Bronchial smooth muscle cell (primary cell): ENCODE results near the gene RASAL1. TPM values are rescaled to one million over a fixed set of nuclear protein-coding genes. Genes with fewer than 3 reads are reported as not detected.

ENCODE experiments used
- total RNA-seq: library from RNA; depleted of rRNA; stranded (reverse); fragments of >200 nt; gene quantifications from 2 replicates; pipeline ENCODE4 v1.2.1, GENCODE V29; 2014

The RASAL1 gene
- total RNA-seq, result not detected in 2 replicates

DNA sequence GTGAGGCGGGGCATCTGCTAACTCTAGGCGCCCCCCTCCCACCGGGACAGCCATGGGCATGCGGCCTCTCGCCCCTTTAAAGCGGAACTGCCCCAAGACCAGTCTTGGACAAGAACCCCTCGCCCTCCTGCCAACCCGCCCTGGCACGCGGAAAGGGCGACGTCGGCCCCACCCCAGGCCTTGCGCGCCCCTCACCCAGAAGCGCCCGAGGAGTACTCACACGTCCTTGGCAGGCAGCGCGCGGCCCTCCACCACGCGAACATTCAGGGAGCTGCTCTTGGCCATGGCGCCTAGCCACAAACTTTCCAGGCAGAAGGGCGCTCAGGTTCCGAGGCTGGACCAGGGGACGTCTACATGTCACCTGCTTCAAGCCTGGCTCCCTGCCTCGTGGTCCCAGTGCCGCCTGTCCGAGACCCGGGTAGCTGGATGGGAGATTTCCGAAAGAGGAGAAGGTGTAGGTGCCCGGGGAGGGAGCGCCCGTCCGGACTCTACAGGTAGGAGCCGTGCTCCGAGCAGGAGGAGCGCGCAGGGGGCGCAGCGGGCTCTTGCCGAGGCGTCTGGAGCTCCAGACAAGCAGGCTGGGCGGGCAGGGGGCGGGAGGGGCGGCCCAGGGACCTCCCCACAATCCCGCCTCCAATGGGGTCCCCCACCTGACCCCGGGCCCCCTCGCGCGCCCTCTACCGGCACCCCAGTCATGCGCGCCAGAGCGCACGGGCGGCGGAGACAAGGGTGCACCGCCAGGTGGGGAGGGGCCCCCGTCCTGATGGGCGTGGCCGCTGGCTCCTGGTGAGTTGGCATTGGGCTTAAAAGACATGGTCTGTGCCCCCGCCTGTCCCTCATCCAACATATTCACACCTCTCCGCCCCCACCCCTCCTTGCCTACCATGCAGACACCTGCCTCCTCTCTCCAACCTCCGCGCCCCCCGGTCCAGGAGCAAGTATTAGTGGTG lies at the start of gene RASAL1:
Gene RASAL1, minus strand, starts transcription at position 584 of the 950 bp plus-strand sequence. Its CDS starts 299 bp downstream, at position 285.

DNA sequence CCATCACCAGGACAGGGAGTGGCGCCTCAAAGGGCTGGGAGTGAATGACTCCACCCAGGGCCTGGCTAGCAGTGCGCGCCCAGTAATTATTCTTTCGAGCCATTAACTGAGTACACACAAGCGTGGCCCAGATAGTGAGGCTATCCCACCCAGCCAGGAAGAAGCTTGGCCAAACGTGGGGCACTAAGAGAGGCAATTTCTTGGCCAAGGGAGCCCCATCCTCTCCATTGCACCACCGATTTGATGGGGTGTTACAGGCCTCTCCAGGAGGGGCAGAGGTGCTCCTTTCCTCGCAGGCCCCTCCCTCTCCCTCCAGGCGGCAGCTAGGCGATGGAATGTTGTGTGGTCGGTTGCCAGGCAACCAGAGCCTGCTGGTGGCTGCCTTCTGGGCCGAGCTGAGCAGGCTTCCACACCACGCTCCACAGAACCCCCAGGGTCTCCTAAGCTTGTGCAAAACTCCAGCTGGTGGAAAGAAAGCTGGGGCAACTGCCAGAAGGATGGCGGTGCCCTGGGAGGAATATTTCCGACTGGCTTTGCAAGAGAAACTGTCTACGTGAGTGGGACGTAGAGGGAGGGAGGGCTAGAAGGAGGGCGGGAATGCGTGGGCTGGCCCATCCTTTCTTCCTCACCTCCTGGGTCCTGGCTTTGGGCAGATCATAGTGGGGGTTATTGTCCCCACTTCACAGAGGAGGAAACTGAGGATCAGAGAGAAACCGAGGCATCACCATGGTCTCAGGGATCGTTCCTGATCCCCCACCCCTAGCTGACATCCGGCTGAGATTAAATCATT lies 14.0 kb upstream of the RASAL1 start, which contains the start of gene CFAP73:
Gene CFAP73, plus strand, starts transcription at position 364 of the 790 bp plus-strand sequence. Its CDS starts 134 bp downstream, at position 498.

DNA sequence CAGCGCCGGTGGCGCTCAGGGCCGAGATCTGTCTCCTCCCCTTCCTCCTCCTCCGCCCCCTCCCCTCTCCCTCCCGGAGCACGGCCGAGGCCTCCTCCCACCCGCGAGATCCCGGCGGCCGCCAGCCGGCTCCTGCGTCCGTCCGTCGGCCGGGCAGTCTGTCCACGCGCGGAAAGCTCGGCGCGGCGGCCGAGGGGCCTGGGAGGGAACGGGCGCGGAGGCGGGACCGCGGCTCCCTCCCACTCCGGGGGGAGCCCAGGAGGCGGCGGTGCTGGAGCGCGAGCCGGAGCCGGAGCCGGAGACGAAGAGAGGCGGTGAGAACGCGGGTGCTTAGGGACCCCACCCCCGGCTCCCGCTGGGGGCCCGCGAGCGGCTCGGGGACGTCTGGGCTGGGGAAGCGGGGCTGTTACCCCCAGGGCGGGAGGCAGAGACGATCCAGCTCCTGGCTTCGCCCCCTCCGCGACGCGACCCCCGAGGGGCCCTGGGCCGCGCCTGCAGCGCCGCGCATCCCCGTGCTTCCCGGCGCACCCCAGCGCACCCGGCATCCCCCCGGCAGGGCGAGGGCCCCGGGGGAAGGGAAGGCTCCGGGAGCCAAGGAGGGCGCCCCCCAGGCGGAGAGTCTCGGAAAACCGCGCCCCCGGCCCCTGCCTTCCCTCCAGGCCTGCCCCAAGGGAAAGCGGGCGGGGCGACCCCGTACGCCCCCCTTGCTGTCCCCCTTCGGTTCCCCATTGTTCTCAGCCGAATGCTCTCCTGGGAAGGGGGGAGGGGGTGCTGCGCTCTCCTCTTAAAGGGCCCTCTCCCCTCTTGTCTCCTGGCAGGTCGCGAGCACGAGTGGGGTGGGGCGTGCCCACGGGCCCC lies 78.7 kb downstream of the RASAL1 start, which contains the start of gene DTX1:
Gene DTX1, plus strand, starts transcription at position 100 of the 858 bp plus-strand sequence. CDS start 1,463 bp downstream, outside the sequence.

Other genes starting within 250 kb of the RASAL1 start
- gene OAS1, start 228.8 kb downstream of the RASAL1 start, total RNA-seq, result 1.9 and 2.4 TPM in 2 replicates
- gene OAS3, start 197.3 kb downstream of the RASAL1 start, total RNA-seq, result 1.9 TPM in 2 replicates
- gene OAS2, start 157.2 kb downstream of the RASAL1 start, total RNA-seq, result 0.69 and 2.0 TPM in 2 replicates
- gene DTX1, start 79.0 kb downstream of the RASAL1 start, total RNA-seq, result 0.09 TPM in 1 of 2 replicates, not detected in the other
- 0.09 TPM in 1 of 2 replicates, not detected in the other for gene CFAP73, start 14.0 kb upstream of the RASAL1 start, total RNA-seq
- 27.0 and 28.5 TPM in 2 replicates for gene DDX54, start 49.7 kb upstream of the RASAL1 start, total RNA-seq
- gene RITA1, start 50.0 kb upstream of the RASAL1 start, total RNA-seq, result 8.2 and 9.1 TPM in 2 replicates
- gene TPCN1, start 85.7 kb upstream of the RASAL1 start, total RNA-seq, result 11.2 and 13.6 TPM in 2 replicates
- gene SLC8B1, start 199.3 kb upstream of the RASAL1 start, total RNA-seq, result 11.5 and 18.1 TPM in 2 replicates
- gene PLBD2, start 222.8 kb upstream of the RASAL1 start, total RNA-seq, result 22.2 and 26.5 TPM in 2 replicates